ENCODE measurements around the gene RPRD1B. TPM values are rescaled to one million over a fixed set of nuclear protein-coding genes. Genes with fewer than 3 reads are reported as not detected.
A peak's percentile ranks its signal among the peaks of the same experiment; 100 is the strongest.

The RPRD1B gene
- total and polyA plus RNA-seq, 2 of the 13 experiments (the other 11 are each of a cell fraction or from before 2014, with no cell fraction given) = 31.1 to 41.5 TPM

DNA sequence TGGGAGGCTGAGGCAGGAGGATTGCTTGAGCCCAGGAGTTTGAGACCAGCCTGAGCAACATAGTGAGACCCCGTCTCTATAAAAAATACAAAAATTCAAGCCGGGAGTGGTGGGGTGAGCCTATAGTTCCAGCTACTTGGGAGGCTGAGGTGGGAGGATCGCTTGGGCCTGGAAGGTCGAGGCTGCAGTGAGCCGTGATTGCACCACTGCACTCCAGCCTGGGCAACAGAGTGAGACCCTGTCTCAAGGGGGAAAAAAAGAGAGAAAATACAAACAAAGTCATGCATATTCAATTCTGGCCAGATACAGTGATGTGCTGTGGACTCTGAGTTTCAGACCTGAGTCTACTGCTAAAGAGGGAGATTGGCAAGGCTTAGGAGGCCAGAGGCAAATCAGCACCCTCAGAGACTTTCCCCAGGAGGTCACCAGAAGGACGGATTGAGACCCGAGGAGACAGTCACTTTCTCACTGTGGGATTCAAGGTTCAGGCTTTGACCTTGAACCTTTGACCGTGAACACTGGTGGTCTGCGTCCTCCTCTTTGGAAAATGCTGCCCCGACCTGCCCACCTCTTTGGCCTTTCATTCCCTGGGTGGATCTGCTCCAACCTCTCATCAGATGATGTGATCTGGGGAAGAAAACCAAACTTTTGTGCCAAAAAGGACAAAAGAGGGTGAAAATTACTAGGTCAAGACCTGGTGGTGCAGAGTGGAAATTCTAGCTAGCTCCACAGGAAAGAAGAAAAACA is 100.3 kb downstream of the RPRD1B start (continued):
- TF ChIP-seq, protein P1, sequence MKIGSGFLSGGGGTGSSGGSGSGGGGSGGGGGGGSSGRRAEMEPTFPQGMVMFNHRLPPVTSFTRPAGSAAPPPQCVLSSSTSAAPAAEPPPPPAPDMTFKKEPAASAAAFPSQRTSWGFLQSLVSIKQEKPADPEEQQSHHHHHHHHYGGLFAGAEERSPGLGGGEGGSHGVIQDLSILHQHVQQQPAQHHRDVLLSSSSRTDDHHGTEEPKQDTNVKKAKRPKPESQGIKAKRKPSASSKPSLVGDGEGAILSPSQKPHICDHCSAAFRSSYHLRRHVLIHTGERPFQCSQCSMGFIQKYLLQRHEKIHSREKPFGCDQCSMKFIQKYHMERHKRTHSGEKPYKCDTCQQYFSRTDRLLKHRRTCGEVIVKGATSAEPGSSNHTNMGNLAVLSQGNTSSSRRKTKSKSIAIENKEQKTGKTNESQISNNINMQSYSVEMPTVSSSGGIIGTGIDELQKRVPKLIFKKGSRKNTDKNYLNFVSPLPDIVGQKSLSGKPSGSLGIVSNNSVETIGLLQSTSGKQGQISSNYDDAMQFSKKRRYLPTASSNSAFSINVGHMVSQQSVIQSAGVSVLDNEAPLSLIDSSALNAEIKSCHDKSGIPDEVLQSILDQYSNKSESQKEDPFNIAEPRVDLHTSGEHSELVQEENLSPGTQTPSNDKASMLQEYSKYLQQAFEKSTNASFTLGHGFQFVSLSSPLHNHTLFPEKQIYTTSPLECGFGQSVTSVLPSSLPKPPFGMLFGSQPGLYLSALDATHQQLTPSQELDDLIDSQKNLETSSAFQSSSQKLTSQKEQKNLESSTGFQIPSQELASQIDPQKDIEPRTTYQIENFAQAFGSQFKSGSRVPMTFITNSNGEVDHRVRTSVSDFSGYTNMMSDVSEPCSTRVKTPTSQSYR (CRISPR knock-in tag; IDR thresholded peaks at IDR 0.05; ENCODE audit: borderline replicate concordance) = no peak
- TF ChIP-seq ZNF781 (CRISPR knock-in tag; IDR thresholded peaks at IDR 0.05; ENCODE audit: borderline replicate concordance, not compliant biosample characterization) (peak; percentile 19), HMGA1 (CRISPR knock-in tag; conservative IDR thresholded peaks at IDR 0.05) (no peak), SKIL (CRISPR knock-in tag; IDR thresholded peaks at IDR 0.05; ENCODE audit: borderline replicate concordance) (no peak), POLR2AphosphoS5 (IDR thresholded peaks at IDR 0.05; ENCODE audit: low read depth, low read length) (no peak), PHB2 (IDR thresholded peaks at IDR 0.05; ENCODE audit: partially characterized antibody) (no peak), PLRG1 (conservative IDR thresholded peaks at IDR 0.05) (no peak), JDP2 (CRISPR knock-in tag; IDR thresholded peaks at IDR 0.05; ENCODE audit: borderline replicate concordance) (no peak), NCOR1 (IDR thresholded peaks at IDR 0.05; ENCODE audit: borderline replicate concordance, low read length) (peak; percentile 41; the same call in 1 of the 2 replicates), HNF4G (IDR thresholded peaks at IDR 0.05; ENCODE audit: borderline replicate concordance, low read depth, low read length) (no peak), HNF4G (CRISPR knock-in tag; IDR thresholded peaks at IDR 0.05; ENCODE audit: borderline replicate concordance, low read depth) (no peak), KIAA2018 (CRISPR knock-in tag; IDR thresholded peaks at IDR 0.05; ENCODE audit: borderline replicate concordance) (no peak), ZNF329 (CRISPR knock-in tag; IDR thresholded peaks at IDR 0.05; ENCODE audit: low read depth) (no peak), ZFP36L2 (CRISPR knock-in tag; IDR thresholded peaks at IDR 0.05) (no peak)
